HL-60 (cell line): ENCODE results near the gene NUDT9.

Experiments used
- POLR2AphosphoS5 ChIP-seq: IDR thresholded peaks from 2 replicates; pipeline ENCODE4 v1.6.1; 2012; ENCODE audit warnings: low read depth
- SPI1 ChIP-seq: IDR thresholded peaks from 2 replicates; pipeline ENCODE4 v1.6.1; 2012; ENCODE audit warnings: low read depth, mild to moderate bottlenecking, borderline replicate concordance
- TF ChIP-seq, protein P1 (sequence below): IDR thresholded peaks from one replicate; pipeline ENCODE4 v1.5.1; 2011; ENCODE audit warnings: low read length, control low read depth, inconsistent platforms; ENCODE audit not compliant: insufficient read depth
- TF ChIP-seq, protein P2 (sequence below): IDR thresholded peaks from 2 replicates; pipeline ENCODE4 v1.6.1; 2012; ENCODE audit warnings: low read depth; ENCODE audit not compliant: insufficient replicate concordance

DNA sequence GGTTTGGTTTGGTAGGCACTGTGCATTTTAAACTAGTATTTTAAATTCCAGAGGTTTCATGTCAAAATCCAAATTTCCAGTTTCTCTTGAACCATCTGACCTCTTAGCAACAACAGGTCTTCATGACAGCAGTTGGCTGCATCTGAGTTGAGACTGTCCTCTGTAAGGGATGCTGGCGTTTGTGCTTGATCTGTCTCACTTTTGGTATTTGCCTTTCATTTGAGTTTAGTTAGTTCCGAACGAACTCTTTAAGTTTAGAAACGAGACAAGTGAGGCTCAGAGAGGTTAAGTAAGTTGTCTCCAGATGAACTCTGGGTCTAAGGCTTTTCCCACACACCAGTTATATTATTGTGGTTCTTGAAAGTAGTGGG is 77.7 kb downstream of the NUDT9 start:
- TF ChIP-seq, protein P1, sequence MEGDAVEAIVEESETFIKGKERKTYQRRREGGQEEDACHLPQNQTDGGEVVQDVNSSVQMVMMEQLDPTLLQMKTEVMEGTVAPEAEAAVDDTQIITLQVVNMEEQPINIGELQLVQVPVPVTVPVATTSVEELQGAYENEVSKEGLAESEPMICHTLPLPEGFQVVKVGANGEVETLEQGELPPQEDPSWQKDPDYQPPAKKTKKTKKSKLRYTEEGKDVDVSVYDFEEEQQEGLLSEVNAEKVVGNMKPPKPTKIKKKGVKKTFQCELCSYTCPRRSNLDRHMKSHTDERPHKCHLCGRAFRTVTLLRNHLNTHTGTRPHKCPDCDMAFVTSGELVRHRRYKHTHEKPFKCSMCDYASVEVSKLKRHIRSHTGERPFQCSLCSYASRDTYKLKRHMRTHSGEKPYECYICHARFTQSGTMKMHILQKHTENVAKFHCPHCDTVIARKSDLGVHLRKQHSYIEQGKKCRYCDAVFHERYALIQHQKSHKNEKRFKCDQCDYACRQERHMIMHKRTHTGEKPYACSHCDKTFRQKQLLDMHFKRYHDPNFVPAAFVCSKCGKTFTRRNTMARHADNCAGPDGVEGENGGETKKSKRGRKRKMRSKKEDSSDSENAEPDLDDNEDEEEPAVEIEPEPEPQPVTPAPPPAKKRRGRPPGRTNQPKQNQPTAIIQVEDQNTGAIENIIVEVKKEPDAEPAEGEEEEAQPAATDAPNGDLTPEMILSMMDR: no peak
- TF ChIP-seq SPI1: no peak
- TF ChIP-seq, protein P2, sequence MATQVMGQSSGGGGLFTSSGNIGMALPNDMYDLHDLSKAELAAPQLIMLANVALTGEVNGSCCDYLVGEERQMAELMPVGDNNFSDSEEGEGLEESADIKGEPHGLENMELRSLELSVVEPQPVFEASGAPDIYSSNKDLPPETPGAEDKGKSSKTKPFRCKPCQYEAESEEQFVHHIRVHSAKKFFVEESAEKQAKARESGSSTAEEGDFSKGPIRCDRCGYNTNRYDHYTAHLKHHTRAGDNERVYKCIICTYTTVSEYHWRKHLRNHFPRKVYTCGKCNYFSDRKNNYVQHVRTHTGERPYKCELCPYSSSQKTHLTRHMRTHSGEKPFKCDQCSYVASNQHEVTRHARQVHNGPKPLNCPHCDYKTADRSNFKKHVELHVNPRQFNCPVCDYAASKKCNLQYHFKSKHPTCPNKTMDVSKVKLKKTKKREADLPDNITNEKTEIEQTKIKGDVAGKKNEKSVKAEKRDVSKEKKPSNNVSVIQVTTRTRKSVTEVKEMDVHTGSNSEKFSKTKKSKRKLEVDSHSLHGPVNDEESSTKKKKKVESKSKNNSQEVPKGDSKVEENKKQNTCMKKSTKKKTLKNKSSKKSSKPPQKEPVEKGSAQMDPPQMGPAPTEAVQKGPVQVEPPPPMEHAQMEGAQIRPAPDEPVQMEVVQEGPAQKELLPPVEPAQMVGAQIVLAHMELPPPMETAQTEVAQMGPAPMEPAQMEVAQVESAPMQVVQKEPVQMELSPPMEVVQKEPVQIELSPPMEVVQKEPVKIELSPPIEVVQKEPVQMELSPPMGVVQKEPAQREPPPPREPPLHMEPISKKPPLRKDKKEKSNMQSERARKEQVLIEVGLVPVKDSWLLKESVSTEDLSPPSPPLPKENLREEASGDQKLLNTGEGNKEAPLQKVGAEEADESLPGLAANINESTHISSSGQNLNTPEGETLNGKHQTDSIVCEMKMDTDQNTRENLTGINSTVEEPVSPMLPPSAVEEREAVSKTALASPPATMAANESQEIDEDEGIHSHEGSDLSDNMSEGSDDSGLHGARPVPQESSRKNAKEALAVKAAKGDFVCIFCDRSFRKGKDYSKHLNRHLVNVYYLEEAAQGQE: no peak
- no peak for TF ChIP-seq POLR2AphosphoS5
